GM23338 (cell line): ENCODE data around the gene FSIP1. TPM values are rescaled to one million over a fixed set of nuclear protein-coding genes. Genes with fewer than 3 reads are reported as not detected.

ENCODE experiments used
- ATAC-seq: fragments of 200-7000 bp; cut with Tn5 transposase; 3 replicates; pipeline ENCODE4 v1.9.1; 2020
- DNase-seq: peaks from one replicate; pipeline ENCODE4 v3.0.0-alpha.2; 2015; ENCODE audit warnings: low spot score
- H2AFZ ChIP-seq: fragments of 200-600 bp; sonication (generic); 2 replicates; pipeline ENCODE4 v1.8.0; 2016; ENCODE audit warnings: antibody characterized with exemption, mild to moderate bottlenecking, moderate library complexity
- H3F3A ChIP-seq: fragments of 200-600 bp; sonication (generic); replicated peaks from 2 replicates; pipeline ENCODE4 v1.8.0; 2017; ENCODE audit warnings: antibody characterized with exemption, mixed run types, low read depth
- H3K27ac ChIP-seq: fragments of 200-600 bp; sonication (generic); 2 replicates; pipeline ENCODE4 v1.6.1; 2016; ENCODE audit warnings: low read depth
- H3K27me3 ChIP-seq: fragments of 200-600 bp; sonication (generic); 2 replicates; pipeline ENCODE4 v1.8.0; 2016; ENCODE audit warnings: mild to moderate bottlenecking, mixed run types, moderate library complexity; ENCODE audit not compliant: insufficient read depth
- H3K36me3 ChIP-seq: fragments of 200-600 bp; sonication (generic); 2 replicates; pipeline ENCODE4 v1.8.0; 2016; ENCODE audit warnings: mild to moderate bottlenecking; ENCODE audit not compliant: insufficient read depth
- H3K4me1 ChIP-seq: fragments of 200-600 bp; sonication (generic); 2 replicates; pipeline ENCODE4 v1.8.0; 2016; ENCODE audit warnings: mild to moderate bottlenecking, moderate library complexity; ENCODE audit not compliant: insufficient read depth
- H3K4me2 ChIP-seq: fragments of 200-600 bp; sonication (generic); 2 replicates; pipeline ENCODE4 v1.7.1; 2017; ENCODE audit warnings: mixed run types
- H3K4me3 ChIP-seq: fragments of 200-600 bp; sonication (generic); 2 replicates; pipeline ENCODE4 v1.6.1; 2016; ENCODE audit warnings: mixed run types
- H3K79me2 ChIP-seq: fragments of 200-600 bp; sonication (generic); replicated peaks from 2 replicates; pipeline ENCODE4 v1.8.0; 2017; ENCODE audit warnings: mild to moderate bottlenecking; ENCODE audit not compliant: insufficient read depth
- H3K9me2 ChIP-seq: fragments of 200-600 bp; sonication (generic); 2 replicates; pipeline ENCODE4 v1.8.0; 2017; ENCODE audit not compliant: insufficient read depth
- H4K20me1 ChIP-seq: fragments of 200-600 bp; sonication (generic); replicated peaks from 2 replicates; pipeline ENCODE4 v1.8.0; 2017; ENCODE audit warnings: mild to moderate bottlenecking; ENCODE audit not compliant: insufficient read depth
- H3K27ac Mint-ChIP-seq: 2 replicates; pipeline ENCODE4 v1.8.0; 2020; ENCODE audit warnings: inconsistent platforms, mild to moderate bottlenecking, moderate library complexity, mixed read lengths
- H3K27me3 Mint-ChIP-seq: 3 replicates; pipeline ENCODE4 v1.8.0; 2022; ENCODE audit warnings: low read depth, mild to moderate bottlenecking, moderate library complexity, mixed read lengths, inconsistent platforms; ENCODE audit not compliant: insufficient read depth, poor library complexity
- H3K36me3 Mint-ChIP-seq: 3 replicates; pipeline ENCODE4 v1.8.0; 2021; ENCODE audit warnings: low read depth, mild to moderate bottlenecking, inconsistent platforms, moderate library complexity, mixed read lengths
- H3K4me1 Mint-ChIP-seq: 3 replicates; pipeline ENCODE4 v1.8.0; 2020; ENCODE audit warnings: mild to moderate bottlenecking, inconsistent platforms, mixed read lengths
- H3K4me3 Mint-ChIP-seq: 3 replicates; pipeline ENCODE4 v1.8.0; 2021; ENCODE audit warnings: moderate library complexity, mild to moderate bottlenecking, inconsistent platforms, mixed read lengths
- H3K9me3 Mint-ChIP-seq: 3 replicates; pipeline ENCODE4 v1.8.0; 2020; ENCODE audit warnings: moderate library complexity, mild to moderate bottlenecking, inconsistent platforms, mixed read lengths
- CREB1 ChIP-seq: fragments of 250-450 bp; sonication (Bioruptor Pico); IDR thresholded peaks from 2 replicates; pipeline ENCODE4 v1.5.0; 2020; ENCODE audit warnings: low read depth, mild to moderate bottlenecking, moderate library complexity
- CTCF ChIP-seq, 2 experiments: fragments of 200-600 bp in 1 of 2; sonication (generic) in 1 of 2; conservative IDR thresholded peaks; 2 replicates each; pipeline versions ENCODE4 v1.5.1 to v1.6.1; 2016 to 2017; ENCODE audit warnings: antibody characterized with exemption in 2 of 2, low read depth in 2 of 2, mild to moderate bottlenecking in 2 of 2, moderate library complexity in 1 of 2
- EZH2 ChIP-seq: fragments of 200-600 bp; sonication (generic); IDR thresholded peaks from one replicate; pipeline ENCODE4 v1.8.0; 2017; ENCODE audit warnings: antibody characterized with exemption, mild to moderate bottlenecking, low read depth; ENCODE audit not compliant: unreplicated experiment
- EZH2phosphoT487 ChIP-seq: fragments of 200-600 bp; sonication (generic); IDR thresholded peaks from one replicate; pipeline ENCODE4 v1.8.1; 2018; ENCODE audit warnings: antibody characterized with exemption; ENCODE audit not compliant: unreplicated experiment
- JUNB ChIP-seq: IDR thresholded peaks from one replicate; pipeline ENCODE4 v1.6.1; 2016; ENCODE audit warnings: antibody characterized with exemption; ENCODE audit not compliant: unreplicated experiment
- NANOG ChIP-seq: IDR thresholded peaks from 2 replicates; pipeline ENCODE4 v1.6.1; 2016; ENCODE audit warnings: antibody characterized with exemption, borderline replicate concordance
- POLR2AphosphoS5 ChIP-seq: IDR thresholded peaks from 2 replicates; pipeline ENCODE4 v1.6.1; 2016; ENCODE audit warnings: antibody characterized with exemption, low read depth
- STAT1 ChIP-seq: IDR thresholded peaks from one replicate; pipeline ENCODE4 v1.6.1; 2016; ENCODE audit warnings: antibody characterized with exemption; ENCODE audit not compliant: unreplicated experiment
- ZNF331 ChIP-seq: fragments of 250-450 bp; sonication (Bioruptor Pico); IDR thresholded peaks from 2 replicates; pipeline ENCODE4 v1.5.0; 2020; ENCODE audit warnings: low read depth, mild to moderate bottlenecking, moderate library complexity
- polyA plus RNA-seq: library from polyadenylated mRNA; unstranded; fragments of >200 nt; fragmentation: Nextera tagmentation; extraction: Ambion mirVana; gene quantifications from 2 replicates; pipeline ENCODE4 v1.2.1, GENCODE V29; 2016
- total RNA-seq: library from RNA; depleted of rRNA; stranded (reverse); fragments of >200 nt; shearing (Covaris generic); gene quantifications from 2 replicates; pipeline ENCODE4 v1.2.3, GENCODE V29; 2014
- TF ChIP-seq, protein P1 (sequence below): IDR thresholded peaks from one replicate; pipeline ENCODE4 v1.6.1; 2018; ENCODE audit warnings: antibody characterized with exemption; ENCODE audit not compliant: unreplicated experiment
- TF ChIP-seq, protein P2 (sequence below): IDR thresholded peaks from 2 replicates; pipeline ENCODE4 v1.6.1; 2016; ENCODE audit warnings: antibody characterized with exemption

Gene FSIP1
- total and polyA plus RNA-seq, 2 experiments from 2014 or later, result 0.92 to 2.1 TPM

- TF ChIP-seq CTCF (conservative IDR thresholded peaks at IDR 0.05; ENCODE audit: low read depth in 2 of 2), result no peak
- no peak for TF ChIP-seq CREB1 (CRISPR knock-in tag)
- no peak for TF ChIP-seq EZH2
- TF ChIP-seq, protein P1, sequence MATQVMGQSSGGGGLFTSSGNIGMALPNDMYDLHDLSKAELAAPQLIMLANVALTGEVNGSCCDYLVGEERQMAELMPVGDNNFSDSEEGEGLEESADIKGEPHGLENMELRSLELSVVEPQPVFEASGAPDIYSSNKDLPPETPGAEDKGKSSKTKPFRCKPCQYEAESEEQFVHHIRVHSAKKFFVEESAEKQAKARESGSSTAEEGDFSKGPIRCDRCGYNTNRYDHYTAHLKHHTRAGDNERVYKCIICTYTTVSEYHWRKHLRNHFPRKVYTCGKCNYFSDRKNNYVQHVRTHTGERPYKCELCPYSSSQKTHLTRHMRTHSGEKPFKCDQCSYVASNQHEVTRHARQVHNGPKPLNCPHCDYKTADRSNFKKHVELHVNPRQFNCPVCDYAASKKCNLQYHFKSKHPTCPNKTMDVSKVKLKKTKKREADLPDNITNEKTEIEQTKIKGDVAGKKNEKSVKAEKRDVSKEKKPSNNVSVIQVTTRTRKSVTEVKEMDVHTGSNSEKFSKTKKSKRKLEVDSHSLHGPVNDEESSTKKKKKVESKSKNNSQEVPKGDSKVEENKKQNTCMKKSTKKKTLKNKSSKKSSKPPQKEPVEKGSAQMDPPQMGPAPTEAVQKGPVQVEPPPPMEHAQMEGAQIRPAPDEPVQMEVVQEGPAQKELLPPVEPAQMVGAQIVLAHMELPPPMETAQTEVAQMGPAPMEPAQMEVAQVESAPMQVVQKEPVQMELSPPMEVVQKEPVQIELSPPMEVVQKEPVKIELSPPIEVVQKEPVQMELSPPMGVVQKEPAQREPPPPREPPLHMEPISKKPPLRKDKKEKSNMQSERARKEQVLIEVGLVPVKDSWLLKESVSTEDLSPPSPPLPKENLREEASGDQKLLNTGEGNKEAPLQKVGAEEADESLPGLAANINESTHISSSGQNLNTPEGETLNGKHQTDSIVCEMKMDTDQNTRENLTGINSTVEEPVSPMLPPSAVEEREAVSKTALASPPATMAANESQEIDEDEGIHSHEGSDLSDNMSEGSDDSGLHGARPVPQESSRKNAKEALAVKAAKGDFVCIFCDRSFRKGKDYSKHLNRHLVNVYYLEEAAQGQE, result no peak
- TF ChIP-seq EZH2phosphoT487, result no peak
- TF ChIP-seq POLR2AphosphoS5, result no peak
- no peak for TF ChIP-seq STAT1
Observed at GRCh38 chr15:39738998-39739397, 43.6 kb downstream of the FSIP1 start (continued).

- H3F3A ChIP-seq, result no peaks in the 10 kb centered on the region
- no peak overlapping the region for H3K27ac Mint-ChIP-seq
- ATAC-seq (no peak; the same call in 2 of the 3 replicates), DNase-seq (no peak)
- H3K4me3 Mint-ChIP-seq, result no peak overlapping the region
- H3K79me2 ChIP-seq, result no peaks in the 10 kb centered on the region
- H3K4me2 ChIP-seq, result no peak overlapping the region
- no peaks in the 10 kb centered on the region for H3K36me3 ChIP-seq
- H3K27ac ChIP-seq, result no peak overlapping the region
- no peaks in the 10 kb centered on the region for H3K36me3 Mint-ChIP-seq
- H2AFZ ChIP-seq, result no peak overlapping the region
- H3K4me3 ChIP-seq, result no peak overlapping the region
- no peaks in the 10 kb centered on the region for H3K9me2 ChIP-seq
- no peaks in the 10 kb centered on the region for H3K27me3 Mint-ChIP-seq
- no peaks in the 10 kb centered on the region for H3K4me1 Mint-ChIP-seq
- no peaks in the 10 kb centered on the region for H4K20me1 ChIP-seq
- no peaks in the 10 kb centered on the region for H3K4me1 ChIP-seq
- H3K9me3 Mint-ChIP-seq, result no peaks in the 10 kb centered on the region
- no peaks in the 10 kb centered on the region for H3K27me3 ChIP-seq
- no peak for TF ChIP-seq CREB1 (CRISPR knock-in tag)
- TF ChIP-seq STAT1, result no peak
- no peak for TF ChIP-seq NANOG
- no peak for TF ChIP-seq JUNB
- TF ChIP-seq EZH2phosphoT487, result no peak
- TF ChIP-seq EZH2, result no peak
- TF ChIP-seq, protein P2, sequence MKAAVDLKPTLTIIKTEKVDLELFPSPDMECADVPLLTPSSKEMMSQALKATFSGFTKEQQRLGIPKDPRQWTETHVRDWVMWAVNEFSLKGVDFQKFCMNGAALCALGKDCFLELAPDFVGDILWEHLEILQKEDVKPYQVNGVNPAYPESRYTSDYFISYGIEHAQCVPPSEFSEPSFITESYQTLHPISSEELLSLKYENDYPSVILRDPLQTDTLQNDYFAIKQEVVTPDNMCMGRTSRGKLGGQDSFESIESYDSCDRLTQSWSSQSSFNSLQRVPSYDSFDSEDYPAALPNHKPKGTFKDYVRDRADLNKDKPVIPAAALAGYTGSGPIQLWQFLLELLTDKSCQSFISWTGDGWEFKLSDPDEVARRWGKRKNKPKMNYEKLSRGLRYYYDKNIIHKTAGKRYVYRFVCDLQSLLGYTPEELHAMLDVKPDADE, result no peak
- no peak for TF ChIP-seq ZNF331
- TF ChIP-seq CTCF (conservative IDR thresholded peaks at IDR 0.05; ENCODE audit: low read depth in 2 of 2), result no peak
- TF ChIP-seq POLR2AphosphoS5, result no peak
Observed at GRCh38 chr15:39737196-39737550, 45.5 kb downstream of the FSIP1 start.
